H1 (cell line): ENCODE results near the gene EPB41L5. TPM values are rescaled to one million over a fixed set of nuclear protein-coding genes. Genes with fewer than 3 reads are reported as not detected.

Source experiments
- CTCF ChIA-PET: fragments of 300-600 bp; sonication (Branson Sonifier 250); formaldehyde crosslinking; loops from one replicate; lab custom pipeline; 2021; ENCODE audit not compliant: partially characterized antibody; lab: Charles Lee
- POLR2A ChIA-PET: fragments of 300-600 bp; sonication (Branson Sonifier 250); formaldehyde crosslinking; loops from one replicate; lab custom pipeline; 2021; ENCODE audit warnings: inconsistent platforms; ENCODE audit not compliant: partially characterized antibody; lab: Charles Lee
- DNase-seq, 2 experiments: peaks; one replicate each; pipeline versions ENCODE4 v3.0.0 to v3.0.0-alpha.2; 2010 to 2022; ENCODE audit warnings: low spot score in 2 of 2, low read depth in 1 of 2, mixed read lengths in 1 of 2
- FAIRE-seq: peaks from 2 replicates; lab custom pipeline; 2011; peaks lifted over from hg19 to GRCh38; lab: Jason Lieb, UNC
- H2AFZ ChIP-seq: 2 replicates; pipeline ENCODE4 v1.8.1; 2012; ENCODE audit warnings: low read length, inconsistent platforms
- H2AK5ac ChIP-seq: 2 replicates; pipeline ENCODE4 v1.6.1; 2013; ENCODE audit warnings: low read depth, low read length
- H2BK120ac ChIP-seq: replicated peaks from 2 replicates; pipeline ENCODE3; 2013; ENCODE audit warnings: low read depth, low read length, inconsistent platforms
- H2BK12ac ChIP-seq: 2 replicates; pipeline ENCODE4 v1.6.1; 2013; ENCODE audit warnings: low read depth, low read length
- H2BK15ac ChIP-seq: 2 replicates; pipeline ENCODE4 v1.6.1; 2013; ENCODE audit warnings: low read length
- H2BK20ac ChIP-seq: 2 replicates; pipeline ENCODE4 v1.6.1; 2013; ENCODE audit warnings: low read length
- H2BK5ac ChIP-seq: 2 replicates; pipeline ENCODE4 v1.6.1; 2013; ENCODE audit warnings: low read depth, low read length
- H3K14ac ChIP-seq: 2 replicates; pipeline ENCODE4 v1.6.1; 2013; ENCODE audit warnings: inconsistent platforms; ENCODE audit not compliant: insufficient read length
- H3K18ac ChIP-seq: 2 replicates; pipeline ENCODE4 v1.6.1; 2013; ENCODE audit warnings: low read length; ENCODE audit errors: extremely low read depth
- H3K23ac ChIP-seq: 2 replicates; pipeline ENCODE4 v1.6.1; 2013; ENCODE audit warnings: inconsistent platforms; ENCODE audit not compliant: insufficient read length
- H3K23me2 ChIP-seq: 2 replicates; pipeline ENCODE4 v1.6.1; 2013; ENCODE audit warnings: low read depth, low read length
- H3K27ac ChIP-seq: 2 replicates; pipeline ENCODE4 v1.6.1; 2011; ENCODE audit warnings: low read depth, low read length, inconsistent platforms
- H3K27me3 ChIP-seq, 4 experiments: replicated peaks in 1 of 4; 1 replicate in 1 of 4; 2 replicates in 3 of 4; pipeline versions ENCODE4 v1.6.1 to v1.8.1; 2011 to 2013; ENCODE audit warnings: low read length in 3 of 4, mild to moderate bottlenecking in 3 of 4, inconsistent platforms in 2 of 4, mixed read lengths in 2 of 4, moderate library complexity in 1 of 4; ENCODE audit not compliant: control insufficient read depth in 3 of 4, insufficient read depth in 3 of 4; ENCODE audit errors: extremely low read depth in 1 of 4
- H3K36me3 ChIP-seq, 4 experiments: 2 replicates each; pipeline versions ENCODE4 v1.6.1 to v1.8.1; 2011 to 2013; ENCODE audit warnings: mild to moderate bottlenecking in 4 of 4, low read length in 3 of 4, moderate library complexity in 2 of 4, control low read depth in 1 of 4, inconsistent platforms in 1 of 4; ENCODE audit not compliant: insufficient read depth in 4 of 4, control insufficient read depth in 2 of 4
- H3K4ac ChIP-seq: replicated peaks from 2 replicates; pipeline ENCODE3; 2013; ENCODE audit warnings: low read length, low read depth, mixed read lengths, inconsistent platforms; ENCODE audit not compliant: insufficient read length
- H3K4me1 ChIP-seq, 4 experiments: replicated peaks in 1 of 4; 1 replicate in 1 of 4; 2 replicates in 3 of 4; pipeline versions ENCODE4 v1.6.1 to v1.8.1; 2011 to 2013; ENCODE audit warnings: low read length in 3 of 4, inconsistent platforms in 2 of 4, mixed read lengths in 1 of 4; ENCODE audit not compliant: insufficient read depth in 4 of 4, control insufficient read depth in 3 of 4
- H3K4me2 ChIP-seq, 2 experiments: 2 replicates each; pipeline versions ENCODE4 v1.6.1 to v1.8.1; 2011 to 2013; ENCODE audit warnings: low read depth in 2 of 2, low read length in 2 of 2, control low read depth in 1 of 2, inconsistent platforms in 1 of 2, mild to moderate bottlenecking in 1 of 2; ENCODE audit not compliant: insufficient read depth in 1 of 2
- H3K4me3 ChIP-seq, 4 experiments: fragments of 200-600, 300-600 bp in 1 of 4; sonication (generic), shearing (Covaris generic), sonication (Bioruptor Twin) in 1 of 4; 2 replicates each; pipeline versions ENCODE4 v1.5.1 to v1.8.1; 2011 to 2016; ENCODE audit warnings: low read length in 4 of 4, low read depth in 3 of 4, control low read depth in 2 of 4, inconsistent platforms in 2 of 4, mild to moderate bottlenecking in 2 of 4, mixed read lengths in 1 of 4, moderate library complexity in 1 of 4; ENCODE audit not compliant: insufficient read depth in 2 of 4; ENCODE audit errors: extremely low read depth in 1 of 4
- H3K56ac ChIP-seq: replicated peaks from 2 replicates; pipeline ENCODE3; 2013; ENCODE audit warnings: low read depth, mild to moderate bottlenecking, mixed read lengths, low read length, inconsistent platforms; ENCODE audit not compliant: insufficient read length
- H3K79me1 ChIP-seq: 2 replicates; pipeline ENCODE4 v1.6.1; 2013; ENCODE audit warnings: low read depth, low read length, control low read depth
- H3K79me2 ChIP-seq, 2 experiments: 2 replicates each; pipeline versions ENCODE4 v1.6.1 to v1.8.1; 2012 to 2013; ENCODE audit warnings: low read length in 2 of 2, mild to moderate bottlenecking in 2 of 2, inconsistent platforms in 1 of 2; ENCODE audit not compliant: insufficient read depth in 2 of 2, control insufficient read depth in 1 of 2
- H3K9ac ChIP-seq, 4 experiments: replicated peaks in 1 of 4; 1 replicate in 1 of 4; 2 replicates in 3 of 4; pipeline versions ENCODE4 v1.6.1 to v1.8.1; 2011 to 2013; ENCODE audit warnings: low read depth in 3 of 4, low read length in 3 of 4, control low read depth in 2 of 4, mild to moderate bottlenecking in 2 of 4, moderate library complexity in 2 of 4, inconsistent platforms in 1 of 4; ENCODE audit errors: extremely low read depth in 1 of 4
- H3K9me3 ChIP-seq, 2 experiments: 2 replicates each; pipeline versions ENCODE4 v1.6.1 to v1.8.1; 2012 to 2013; ENCODE audit warnings: mild to moderate bottlenecking in 2 of 2, moderate library complexity in 2 of 2, control low read depth in 1 of 2, inconsistent platforms in 1 of 2, low read depth in 1 of 2, low read length in 1 of 2, mixed read lengths in 1 of 2; ENCODE audit not compliant: insufficient read depth in 2 of 2
- H4K20me1 ChIP-seq, 2 experiments: replicated peaks in 1 of 2; 2 replicates each; pipeline versions ENCODE3 to v1.8.1; 2011 to 2013; ENCODE audit warnings: inconsistent platforms in 2 of 2, low read length in 2 of 2, mild to moderate bottlenecking in 1 of 2; ENCODE audit not compliant: insufficient read depth in 2 of 2, control insufficient read depth in 1 of 2
- H4K5ac ChIP-seq: 2 replicates; pipeline ENCODE4 v1.6.1; 2013; ENCODE audit warnings: low read length, low read depth, mixed read lengths, inconsistent platforms; ENCODE audit not compliant: insufficient read length
- H4K8ac ChIP-seq: 2 replicates; pipeline ENCODE4 v1.8.0; 2013; ENCODE audit warnings: mild to moderate bottlenecking, moderate library complexity, low read length, inconsistent platforms; ENCODE audit not compliant: insufficient read depth; ENCODE audit errors: extremely low read depth
- H4K91ac ChIP-seq: replicated peaks from 2 replicates; pipeline ENCODE3; 2013; ENCODE audit warnings: low read length, mixed read lengths, inconsistent platforms; ENCODE audit not compliant: insufficient read length
- ASH2L ChIP-seq: fragments of 200-600, 300-600 bp; sonication (generic); IDR thresholded peaks from one replicate; pipeline ENCODE4 v1.7.1; 2017; ENCODE audit warnings: low read length
- KDM1A ChIP-seq: fragments of 200-600, 300-600 bp; sonication (generic); IDR thresholded peaks from 2 replicates; pipeline ENCODE4 v1.7.1; 2016; ENCODE audit warnings: mild to moderate bottlenecking, low read length, borderline replicate concordance
- MAX ChIP-seq: IDR thresholded peaks from 2 replicates; pipeline ENCODE4 v1.6.1; 2012; ENCODE audit warnings: inconsistent platforms
- YY1 ChIP-seq: IDR thresholded peaks from 2 replicates; pipeline ENCODE4 v1.6.1; 2011; ENCODE audit warnings: low read depth, mild to moderate bottlenecking, low read length
- WGBS, 2 experiments: shearing (Covaris generic) in 1 of 2; methylation state at CpG; one replicate each; pipeline versions ENCODE4 v1.1.6 to v1.1.7; 2013 to 2015; ENCODE audit warnings: low lambda C conversion rate in 2 of 2, mixed read lengths in 2 of 2, inconsistent platforms in 1 of 2, low coverage in 1 of 2, missing lambda C conversion rate in 1 of 2; ENCODE audit not compliant: insufficient replicate concordance in 2 of 2, insufficient coverage in 1 of 2, insufficient read length in 1 of 2; ENCODE audit errors: extremely low coverage in 1 of 2, missing lambda C conversion rate in 1 of 2; 5-methylcytosine and 5-hydroxymethylcytosine counted together
- polyA plus RNA-seq, 7 experiments: library from polyadenylated mRNA; depleted of rRNA in 3 of 7; stranded (reverse) in 5 of 7; unstranded in 2 of 7; fragments of >200 nt in 5 of 7; fragments of 200-250 nt in 2 of 7; gene quantifications; 1 replicate in 5 of 7; 2 replicates in 1 of 7; 4 replicates in 1 of 7; pipeline versions ENCODE4 v1.2.1 to v1.2.3, GENCODE V29; 2011 to 2013; ENCODE audit warnings: missing spikeins in 2 of 7, mixed read lengths in 2 of 7
- total RNA-seq: library from RNA; stranded (reverse); fragmentation: NEBNext Ultra II Directional; extraction: Animal tissue kit (Norgen Biotek cat#: 25700); gene quantifications from 2 replicates; pipeline ENCODE4 v1.2.1, GENCODE V29; 2021

Gene EPB41L5
- total and polyA plus RNA-seq, 2 of the 8 experiments (the other 6 are each of a cell fraction or from before 2014, with no cell fraction given), result 13.5 to 32.3 TPM

- FAIRE-seq (peak; percentile 7), DNase-seq (no peak)
- Histone ChIP-seq H3K36me3 (no peaks in the 10 kb centered on the region; a peak in 1 of 8 replicates), H2BK120ac (no peak overlapping the region), H2BK20ac (no peak overlapping the region), H3K4me2 (0 out of 4 replicates have a peak overlapping the region, but pooled peaks of 1 of the 2 experiments have one; percentile 4), H3K27ac (no peak overlapping the region), H2BK12ac (no peak overlapping the region), H3K79me2 (peaks cover 0 to 59% of the 10 kb centered on the region in 2 experiments; a peak in 2 of 4 replicates), H4K91ac (no peak overlapping the region), H3K23me2 (no peaks in the 10 kb centered on the region), H3K9ac (no peak overlapping the region), H3K4me3 (no peak overlapping the region), H2AK5ac (no peak overlapping the region), H3K79me1 (no peaks in the 10 kb centered on the region; the same call in 1 of the 2 replicates), H3K27me3 (no peaks in the 10 kb centered on the region), H3K4ac (no peak overlapping the region), H4K20me1 (peaks cover 0 to 1% of the 10 kb centered on the region in 2 experiments), H3K18ac (no peak overlapping the region), H3K14ac (no peak overlapping the region), H3K56ac (no peak overlapping the region), H2BK15ac (no peak overlapping the region), H4K8ac (no peak overlapping the region), H2AFZ (no peak overlapping the region), H3K9me3 (no peaks in the 10 kb centered on the region), H3K23ac (no peak overlapping the region), H2BK5ac (no peak overlapping the region), H3K4me1 (peaks cover 0 to 7% (median 4%) of the 10 kb centered on the region in 4 experiments; a peak in 5 of 7 replicates), H4K5ac (no peak overlapping the region)
- CTCF ChIA-PET, result interaction anchor here (1.1 to 1.4 kb wide), 2 partner anchors 11 to 56 kb away, joined by 3 read pairs; no protein-coding TSS in a partner anchor
- TF ChIP-seq MAX (no peak), YY1 (no peak), KDM1A (no peak), ASH2L (no peak)
- POLR2A ChIA-PET, result interaction anchor here (1.3 to 1.7 kb wide), 2 partner anchors 13 to 17 kb away, joined by 5 to 6 read pairs; partner anchors contain the start of gene EPB41L5
- WGBS, 2 experiments, result 85% methylated on average over 15 of the region's 15 CpGs; no CpG with 5 or more reads in 1 of the 2 experiments
These were observed 17.1 kb downstream of the EPB41L5 start for GRCh38 chr2:120029672-120030640.
